ENCODE data around the gene SMAGP.
A peak's percentile ranks its signal among the peaks of the same experiment; 100 is the strongest.

The SMAGP gene

GRCh38 chr12:51238037-51238509, 32.1 kb downstream of the SMAGP start:
- peak overlapping the region; percentile 86 for H2AFZ ChIP-seq (ENCODE audit: insufficient read depth, low read length, poor library complexity)
- no peak overlapping the region for H3K23ac ChIP-seq (ENCODE audit: low read length)
- peak overlapping the region; percentile 63 for H3K4me2 ChIP-seq (ENCODE audit: low read length)
- peak overlapping the region; percentile 67 for H2BK120ac ChIP-seq (ENCODE audit: insufficient read depth, low read length, poor library complexity)
- H2BK12ac ChIP-seq (ENCODE audit: low read length): no peak overlapping the region
- peak in 1 of 2 donors; percentile 29 for DNase-seq
- no peak overlapping the region for H2AK5ac ChIP-seq (ENCODE audit: low read length)
- H3K79me1 ChIP-seq (ENCODE audit: low read length): peaks cover 11% of the 10 kb centered on the region
- H3K4ac ChIP-seq (ENCODE audit: low read depth, low read length): peak overlapping the region; percentile 1
- H4K12ac ChIP-seq (ENCODE audit: low read depth, low read length): peak overlapping the region; percentile 25
- no peaks in the 10 kb centered on the region for H3K27me3 ChIP-seq (ENCODE audit: insufficient read depth, low read length)
- peak overlapping the region; percentile 55 for H4K91ac ChIP-seq (ENCODE audit: low read depth, low read length)
- peak overlapping the region; percentile 83 for H4K8ac ChIP-seq (ENCODE audit: low read depth, low read length)
- H3K14ac ChIP-seq (ENCODE audit: low read length): peak overlapping the region; percentile 78
- no CpG with 5 or more reads among the region's 10 CpGs for WGBS (ENCODE audit: extremely low coverage, insufficient coverage, insufficient read length)
- H3K9ac ChIP-seq (ENCODE audit: low read length): peak overlapping the region; percentile 0
- H3K36me3 ChIP-seq (ENCODE audit: control insufficient read depth in 1 of 2, insufficient read depth in 2 of 2, low read length in 2 of 2): peaks cover 8 to 21% of the 10 kb centered on the region in 2 experiments
- peaks cover 5 to 7% of the 10 kb centered on the region in 2 experiments for H3K4me1 ChIP-seq (ENCODE audit: control insufficient read depth in 1 of 2, insufficient read depth in 2 of 2, low read length in 2 of 2)
- peak overlapping the region; percentile 53 for H2BK5ac ChIP-seq (ENCODE audit: low read depth, low read length, poor library complexity)
- peak overlapping the region; percentile 51 for H3K18ac ChIP-seq (ENCODE audit: low read length)
- H3K9me3 ChIP-seq (ENCODE audit: insufficient read depth, low read depth, low read length): no peaks in the 10 kb centered on the region
- H3K4me3 ChIP-seq (ENCODE audit: low read depth, low read length): peak overlapping the region; percentile 13
- H3K79me2 ChIP-seq (ENCODE audit: control insufficient read depth, insufficient read depth, low read length, poor library complexity): peaks cover 4% of the 10 kb centered on the region
- H3K27ac ChIP-seq (ENCODE audit: low read depth, low read length): peak overlapping the region; percentile 41

GRCh38 chr12:51234530-51234929, 35.7 kb downstream of the SMAGP start:
- no CpG with 5 or more reads among the region's 5 CpGs for WGBS (ENCODE audit: extremely low coverage, insufficient coverage, insufficient read length)
- Histone ChIP-seq H2AK5ac (ENCODE audit: low read length) (no peak overlapping the region), H3K14ac (ENCODE audit: low read length) (no peak overlapping the region)

GRCh38 chr12:51232642-51233041, 37.6 kb downstream of the SMAGP start:
- Histone ChIP-seq H2BK5ac (ENCODE audit: low read depth, low read length, poor library complexity) (no peak overlapping the region), H2AFZ (ENCODE audit: insufficient read depth, low read length, poor library complexity) (no peak overlapping the region), H3K27me3 (ENCODE audit: insufficient read depth, low read length) (no peaks in the 10 kb centered on the region), H3K14ac (ENCODE audit: low read length) (no peak overlapping the region), H3K4me2 (ENCODE audit: low read length) (no peak overlapping the region), H3K4ac (ENCODE audit: low read depth, low read length) (no peak overlapping the region), H3K18ac (ENCODE audit: low read length) (no peak overlapping the region), H3K9me3 (ENCODE audit: insufficient read depth, low read depth, low read length) (peaks cover 3% of the 10 kb centered on the region), H4K91ac (ENCODE audit: low read depth, low read length) (no peak overlapping the region), H3K36me3 (ENCODE audit: control insufficient read depth in 1 of 2, insufficient read depth in 2 of 2, low read length in 2 of 2) (no peaks in the 10 kb centered on the region), H3K4me3 (ENCODE audit: low read depth, low read length) (no peak overlapping the region), H2BK120ac (ENCODE audit: insufficient read depth, low read length, poor library complexity) (no peak overlapping the region), H3K79me2 (ENCODE audit: control insufficient read depth, insufficient read depth, low read length, poor library complexity) (no peaks in the 10 kb centered on the region), H3K27ac (ENCODE audit: low read depth, low read length) (no peak overlapping the region), H4K8ac (ENCODE audit: low read depth, low read length) (no peak overlapping the region), H3K79me1 (ENCODE audit: low read length) (no peaks in the 10 kb centered on the region), H3K4me1 (ENCODE audit: control insufficient read depth in 1 of 2, insufficient read depth in 2 of 2, low read length in 2 of 2) (no peaks in the 10 kb centered on the region), H4K12ac (ENCODE audit: low read depth, low read length) (no peak overlapping the region), H2BK12ac (ENCODE audit: low read length) (no peak overlapping the region), H3K9ac (ENCODE audit: low read length) (no peak overlapping the region), H3K23ac (ENCODE audit: low read length) (no peak overlapping the region), H2AK5ac (ENCODE audit: low read length) (no peak overlapping the region)
- DNase-seq: no peak

More at GRCh38 chr12:51234530-51234929, 35.7 kb downstream of the SMAGP start:
- H3K79me2 ChIP-seq (ENCODE audit: control insufficient read depth, insufficient read depth, low read length, poor library complexity): peaks cover 4% of the 10 kb centered on the region
- no peaks in the 10 kb centered on the region for H3K36me3 ChIP-seq (ENCODE audit: control insufficient read depth in 1 of 2, insufficient read depth in 2 of 2, low read length in 2 of 2)
- no peaks in the 10 kb centered on the region for H3K9me3 ChIP-seq (ENCODE audit: insufficient read depth, low read depth, low read length)
- H4K12ac ChIP-seq (ENCODE audit: low read depth, low read length): no peak overlapping the region
- no peak overlapping the region for H3K18ac ChIP-seq (ENCODE audit: low read length)
- H3K27ac ChIP-seq (ENCODE audit: low read depth, low read length): no peak overlapping the region
- no peak overlapping the region for H4K8ac ChIP-seq (ENCODE audit: low read depth, low read length)
- no peak overlapping the region for H3K23ac ChIP-seq (ENCODE audit: low read length)
- no peak overlapping the region for H4K91ac ChIP-seq (ENCODE audit: low read depth, low read length)
- no peak overlapping the region for H2AFZ ChIP-seq (ENCODE audit: insufficient read depth, low read length, poor library complexity)
- DNase-seq: no peak
- H3K9ac ChIP-seq (ENCODE audit: low read length): no peak overlapping the region
- H2BK120ac ChIP-seq (ENCODE audit: insufficient read depth, low read length, poor library complexity): no peak overlapping the region
- H3K27me3 ChIP-seq (ENCODE audit: insufficient read depth, low read length): no peaks in the 10 kb centered on the region
- H2BK12ac ChIP-seq (ENCODE audit: low read length): no peak overlapping the region
- no peak overlapping the region for H3K4me3 ChIP-seq (ENCODE audit: low read depth, low read length)
- H3K4ac ChIP-seq (ENCODE audit: low read depth, low read length): no peak overlapping the region
- H3K4me1 ChIP-seq (ENCODE audit: control insufficient read depth in 1 of 2, insufficient read depth in 2 of 2, low read length in 2 of 2): peaks cover 3 to 5% of the 10 kb centered on the region in 2 experiments
- H3K4me2 ChIP-seq (ENCODE audit: low read length): no peak overlapping the region
- H3K79me1 ChIP-seq (ENCODE audit: low read length): peaks cover 11% of the 10 kb centered on the region
- H2BK5ac ChIP-seq (ENCODE audit: low read depth, low read length, poor library complexity): no peak overlapping the region

- H3K4ac ChIP-seq (ENCODE audit: low read depth, low read length): no peak overlapping the region
- H4K91ac ChIP-seq (ENCODE audit: low read depth, low read length): no peak overlapping the region
- H3K14ac ChIP-seq (ENCODE audit: low read length): no peak overlapping the region
- no peak overlapping the region for H2BK5ac ChIP-seq (ENCODE audit: low read depth, low read length, poor library complexity)
- no CpG with 5 or more reads among the region's 7 CpGs for WGBS (ENCODE audit: extremely low coverage, insufficient coverage, insufficient read length)
- H3K27me3 ChIP-seq (ENCODE audit: insufficient read depth, low read length): no peaks in the 10 kb centered on the region
- no peak overlapping the region for H3K27ac ChIP-seq (ENCODE audit: low read depth, low read length)
- no peaks in the 10 kb centered on the region for H3K79me2 ChIP-seq (ENCODE audit: control insufficient read depth, insufficient read depth, low read length, poor library complexity)
- H3K4me3 ChIP-seq (ENCODE audit: low read depth, low read length): no peak overlapping the region
- no peak overlapping the region for H3K9ac ChIP-seq (ENCODE audit: low read length)
- H2AK5ac ChIP-seq (ENCODE audit: low read length): no peak overlapping the region
- no peaks in the 10 kb centered on the region for H3K79me1 ChIP-seq (ENCODE audit: low read length)
- no peak overlapping the region for H4K8ac ChIP-seq (ENCODE audit: low read depth, low read length)
- H4K12ac ChIP-seq (ENCODE audit: low read depth, low read length): no peak overlapping the region
- DNase-seq: no peak
- H3K9me3 ChIP-seq (ENCODE audit: insufficient read depth, low read depth, low read length): peaks cover 3% of the 10 kb centered on the region
- no peak overlapping the region for H2BK12ac ChIP-seq (ENCODE audit: low read length)
- H2BK120ac ChIP-seq (ENCODE audit: insufficient read depth, low read length, poor library complexity): no peak overlapping the region
- no peak overlapping the region for H2AFZ ChIP-seq (ENCODE audit: insufficient read depth, low read length, poor library complexity)
- no peak overlapping the region for H3K18ac ChIP-seq (ENCODE audit: low read length)
- no peak overlapping the region for H3K23ac ChIP-seq (ENCODE audit: low read length)
- no peaks in the 10 kb centered on the region for H3K4me1 ChIP-seq (ENCODE audit: control insufficient read depth in 1 of 2, insufficient read depth in 2 of 2, low read length in 2 of 2)
- no peaks in the 10 kb centered on the region for H3K36me3 ChIP-seq (ENCODE audit: control insufficient read depth in 1 of 2, insufficient read depth in 2 of 2, low read length in 2 of 2)
- H3K4me2 ChIP-seq (ENCODE audit: low read length): no peak overlapping the region
Observed at GRCh38 chr12:51229116-51229809, 41.0 kb downstream of the SMAGP start.
